Fibroblast of pulmonary artery (primary cell): ENCODE measurements around the gene OR56A3.

ENCODE experiments used
- DNase-seq: peaks from one replicate; pipeline ENCODE4 v3.0.0-alpha.2; 2010; ENCODE audit warnings: low read depth
- H3K4me3 ChIP-seq: replicated peaks from 2 replicates; pipeline ENCODE4 v1.5.1; 2011; ENCODE audit warnings: low read depth, mild to moderate bottlenecking, control low read depth, low read length, moderate library complexity
- TF ChIP-seq, protein P1 (sequence below): IDR thresholded peaks from 2 replicates; pipeline ENCODE4 v1.5.1; 2011; ENCODE audit warnings: mild to moderate bottlenecking, control low read depth, low read length, inconsistent platforms; ENCODE audit errors: missing control alignments

Gene OR56A3, protein sequence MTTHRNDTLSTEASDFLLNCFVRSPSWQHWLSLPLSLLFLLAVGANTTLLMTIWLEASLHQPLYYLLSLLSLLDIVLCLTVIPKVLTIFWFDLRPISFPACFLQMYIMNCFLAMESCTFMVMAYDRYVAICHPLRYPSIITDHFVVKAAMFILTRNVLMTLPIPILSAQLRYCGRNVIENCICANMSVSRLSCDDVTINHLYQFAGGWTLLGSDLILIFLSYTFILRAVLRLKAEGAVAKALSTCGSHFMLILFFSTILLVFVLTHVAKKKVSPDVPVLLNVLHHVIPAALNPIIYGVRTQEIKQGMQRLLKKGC

GRCh38 chr11:5941951-5942350 is at the start of gene OR56A3:
Gene OR56A3 (plus strand): TSS chr11:5942251. CDS start chr11:5947347, 5,096 bp downstream.
- TF ChIP-seq, protein P1, sequence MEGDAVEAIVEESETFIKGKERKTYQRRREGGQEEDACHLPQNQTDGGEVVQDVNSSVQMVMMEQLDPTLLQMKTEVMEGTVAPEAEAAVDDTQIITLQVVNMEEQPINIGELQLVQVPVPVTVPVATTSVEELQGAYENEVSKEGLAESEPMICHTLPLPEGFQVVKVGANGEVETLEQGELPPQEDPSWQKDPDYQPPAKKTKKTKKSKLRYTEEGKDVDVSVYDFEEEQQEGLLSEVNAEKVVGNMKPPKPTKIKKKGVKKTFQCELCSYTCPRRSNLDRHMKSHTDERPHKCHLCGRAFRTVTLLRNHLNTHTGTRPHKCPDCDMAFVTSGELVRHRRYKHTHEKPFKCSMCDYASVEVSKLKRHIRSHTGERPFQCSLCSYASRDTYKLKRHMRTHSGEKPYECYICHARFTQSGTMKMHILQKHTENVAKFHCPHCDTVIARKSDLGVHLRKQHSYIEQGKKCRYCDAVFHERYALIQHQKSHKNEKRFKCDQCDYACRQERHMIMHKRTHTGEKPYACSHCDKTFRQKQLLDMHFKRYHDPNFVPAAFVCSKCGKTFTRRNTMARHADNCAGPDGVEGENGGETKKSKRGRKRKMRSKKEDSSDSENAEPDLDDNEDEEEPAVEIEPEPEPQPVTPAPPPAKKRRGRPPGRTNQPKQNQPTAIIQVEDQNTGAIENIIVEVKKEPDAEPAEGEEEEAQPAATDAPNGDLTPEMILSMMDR = no peak
- DNase-seq = no peak
- H3K4me3 ChIP-seq = no peak within 1 kb of the TSS

- no peak for DNase-seq
- H3K4me3 ChIP-seq = no peak within 1 kb of the TSS
- TF ChIP-seq, protein P1 = no peak
Measured at GRCh38 chr11:5892908-5893307, 49.1 kb upstream of the OR56A3 start, which contains the start of gene OR52E5. Gene OR52E5 (plus strand): TSS chr11:5893208. CDS start chr11:5900777, 7,569 bp downstream.

GRCh38 chr11:5899534-5899933 is 42.5 kb upstream of the OR56A3 start:
- TF ChIP-seq, protein P1 = no peak

GRCh38 chr11:5910540-5910939 is 31.5 kb upstream of the OR56A3 start:
- no peak overlapping the region for H3K4me3 ChIP-seq
- no peak for DNase-seq
- TF ChIP-seq, protein P1 = no peak

More at GRCh38 chr11:5899534-5899933, 42.5 kb upstream of the OR56A3 start:
- DNase-seq = no peak
- no peak overlapping the region for H3K4me3 ChIP-seq

DNA sequence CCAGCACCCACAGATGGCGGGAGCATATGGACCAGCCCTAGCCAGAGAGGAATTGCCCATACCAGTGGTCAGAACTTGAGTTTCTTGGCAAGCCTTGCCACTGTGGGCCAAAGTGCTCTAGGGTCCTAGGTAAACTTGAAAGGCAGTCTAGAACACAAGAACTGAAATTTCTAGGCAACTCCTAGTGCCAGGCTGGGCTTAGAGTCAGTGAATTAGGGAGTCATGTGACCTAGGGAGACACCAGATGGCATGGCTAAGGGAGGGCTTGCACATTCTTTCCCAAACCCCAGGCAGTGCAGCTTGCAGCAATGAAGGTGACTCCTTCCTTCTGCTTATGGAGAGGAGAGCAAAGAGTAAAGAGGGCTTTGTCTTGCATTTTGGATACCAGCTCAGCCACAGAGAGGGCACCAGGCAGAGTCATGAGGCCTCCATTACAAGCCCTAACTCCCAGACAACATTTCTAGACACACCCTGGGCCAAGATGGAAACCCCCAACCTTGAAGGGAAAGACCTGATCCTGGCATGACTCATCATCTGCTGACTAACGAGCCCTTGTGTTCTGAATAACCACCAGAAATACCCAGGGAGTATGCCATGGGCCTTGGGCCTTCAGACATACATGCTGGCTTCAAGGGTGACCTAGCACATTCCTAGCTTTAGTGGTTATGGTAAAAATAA is 19.2 kb upstream of the OR56A3 start:
- H3K4me3 ChIP-seq = no peak overlapping the region
- TF ChIP-seq, protein P1 = no peak
- no peak for DNase-seq

GRCh38 chr11:5923427-5923776 is 18.6 kb upstream of the OR56A3 start:
- DNase-seq = no peak
- H3K4me3 ChIP-seq = no peak overlapping the region

More at GRCh38 chr11:5923427-5923776, 18.6 kb upstream of the OR56A3 start:
- TF ChIP-seq, protein P1 = no peak
